ENCODE data around the gene THSD7B.
"Not testable (repeated sequence)": the region's sequence is repeated elsewhere in the genome, so short reads cannot be mapped to it uniquely, and the experiment has no call there.

Gene THSD7B

GRCh38 chr2:136932700-136933099 is 167.4 kb downstream of the THSD7B start:
- DNase-seq (ENCODE audit: low spot score) = peak; percentile 30

DNA sequence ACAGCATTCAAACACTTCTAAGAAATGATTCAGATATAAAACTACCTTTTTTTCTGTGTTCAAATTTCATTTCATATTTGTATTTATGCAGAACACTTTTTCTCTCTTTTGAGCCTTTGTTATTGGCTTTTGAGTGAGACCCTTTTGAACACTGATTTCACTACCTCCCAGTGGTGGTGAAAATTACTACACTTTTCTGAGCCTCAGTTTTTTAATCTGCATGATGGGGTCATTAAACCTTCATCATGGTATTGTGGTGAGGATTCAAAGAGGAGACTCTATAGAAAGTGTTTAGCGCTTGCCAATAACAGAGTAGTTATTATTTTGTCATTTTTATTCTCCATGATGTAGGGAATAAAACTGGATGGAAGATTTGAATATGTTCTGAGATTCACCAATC is 169.8 kb downstream of the THSD7B start:
- no peak for DNase-seq (ENCODE audit: low spot score)

DNA sequence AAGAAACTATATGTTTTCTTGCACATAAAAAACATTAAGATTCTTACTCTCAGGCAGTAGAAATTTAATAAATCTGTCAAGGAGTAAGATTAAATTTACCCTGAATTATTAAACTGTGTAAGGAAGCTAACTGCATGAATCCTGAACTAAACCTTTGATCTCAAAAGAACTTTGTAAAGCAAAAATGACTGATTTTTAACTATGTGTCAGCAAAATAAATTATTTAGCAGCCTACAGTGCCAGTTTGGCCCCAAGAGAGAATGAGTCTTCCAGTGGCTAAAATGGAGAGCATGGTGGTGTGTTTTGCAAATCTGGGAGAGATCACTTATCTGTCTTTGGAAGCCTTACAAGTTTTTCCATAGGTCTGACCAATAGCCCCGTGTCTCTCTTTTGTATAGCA is 190.7 kb downstream of the THSD7B start:
- DNase-seq (ENCODE audit: low spot score) = no peak

- no peak for DNase-seq (ENCODE audit: low spot score)
These were observed 191.7 kb downstream of the THSD7B start for GRCh38 chr2:136957044-136957443.

DNA sequence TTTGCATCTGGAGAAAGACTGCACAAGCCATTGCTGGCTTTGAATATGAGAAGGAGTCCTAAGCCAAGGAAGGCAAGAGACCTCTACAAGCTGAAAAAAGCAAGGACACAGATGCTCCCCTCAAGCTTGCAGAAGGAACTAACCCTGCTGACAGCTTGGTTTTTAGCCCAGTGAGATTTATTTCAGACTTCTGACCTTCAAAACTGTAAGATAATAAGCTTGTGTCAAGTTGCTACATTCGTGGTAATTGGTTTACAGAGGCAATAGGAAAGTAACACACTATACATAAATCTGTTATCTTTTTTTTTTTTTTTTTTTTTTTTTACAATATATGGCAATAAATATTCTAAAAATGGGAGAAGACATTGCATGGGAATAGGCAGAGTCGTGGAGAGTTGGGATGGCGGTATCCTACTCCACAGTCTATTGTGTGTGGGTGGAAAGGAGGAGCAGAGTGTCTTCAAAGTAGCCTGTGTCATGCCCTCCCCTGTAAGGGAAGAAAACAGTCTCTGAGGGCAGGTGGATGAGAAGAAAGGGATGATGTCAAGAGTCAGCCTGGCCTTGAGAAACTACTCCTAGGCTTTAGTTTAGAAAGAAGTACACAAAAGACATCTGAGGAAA is 196.9 kb downstream of the THSD7B start:
- DNase-seq (ENCODE audit: low spot score) = no peak

GRCh38 chr2:136966485-136966884 is 201.1 kb downstream of the THSD7B start:
- no peak for DNase-seq (ENCODE audit: low spot score)

DNA sequence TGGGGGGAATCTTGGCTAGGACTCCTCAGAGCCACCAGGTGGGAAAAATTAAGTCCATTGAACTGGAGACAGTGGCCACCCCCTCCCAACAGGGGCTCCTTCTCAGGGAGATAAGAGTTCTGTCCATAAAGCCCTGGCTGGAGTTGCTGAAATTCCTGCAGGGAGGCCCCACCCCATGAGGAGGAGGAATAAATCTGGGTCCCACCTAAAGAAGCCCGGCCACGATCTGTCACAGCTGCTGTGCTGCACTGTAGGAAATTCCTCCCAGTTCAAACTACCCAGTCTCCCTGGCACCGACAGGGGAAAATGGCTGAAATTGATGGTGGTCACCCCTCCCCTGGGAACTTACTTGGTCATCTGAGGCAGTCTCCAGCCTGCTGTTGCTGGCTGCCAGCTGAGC is 215.0 kb downstream of the THSD7B start:
- DNase-seq (ENCODE audit: low spot score) = no peak

GRCh38 chr2:136981689-136982088 is 216.3 kb downstream of the THSD7B start:
- DNase-seq (ENCODE audit: low spot score) = not testable (repeated sequence)

DNA sequence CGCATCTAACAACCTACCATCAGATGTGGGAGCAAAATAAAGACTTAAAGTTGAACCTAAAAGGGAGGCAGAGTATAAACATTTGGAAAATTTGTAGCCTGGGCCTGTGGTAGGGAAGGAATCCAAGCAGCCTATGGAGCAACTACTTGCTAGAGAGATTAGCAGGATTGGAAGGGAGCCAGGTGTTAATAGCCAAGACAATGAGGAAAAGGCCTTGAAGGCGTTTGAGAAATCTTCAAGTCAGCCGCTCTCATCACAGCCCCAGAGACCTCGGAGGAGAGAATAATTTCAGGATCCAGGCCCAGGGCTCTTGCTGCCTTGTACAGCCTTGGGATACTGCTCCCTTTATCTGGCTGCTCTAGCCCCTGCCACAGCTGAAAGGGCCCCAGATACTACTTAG is 219.7 kb downstream of the THSD7B start:
- no peak for DNase-seq (ENCODE audit: low spot score)

GRCh38 chr2:136986605-136987221 is 221.4 kb downstream of the THSD7B start:
- no peak for DNase-seq (ENCODE audit: low spot score)

- no peak for DNase-seq (ENCODE audit: low spot score)
These were observed 225.0 kb downstream of the THSD7B start for GRCh38 chr2:136990316-136990715.

DNA sequence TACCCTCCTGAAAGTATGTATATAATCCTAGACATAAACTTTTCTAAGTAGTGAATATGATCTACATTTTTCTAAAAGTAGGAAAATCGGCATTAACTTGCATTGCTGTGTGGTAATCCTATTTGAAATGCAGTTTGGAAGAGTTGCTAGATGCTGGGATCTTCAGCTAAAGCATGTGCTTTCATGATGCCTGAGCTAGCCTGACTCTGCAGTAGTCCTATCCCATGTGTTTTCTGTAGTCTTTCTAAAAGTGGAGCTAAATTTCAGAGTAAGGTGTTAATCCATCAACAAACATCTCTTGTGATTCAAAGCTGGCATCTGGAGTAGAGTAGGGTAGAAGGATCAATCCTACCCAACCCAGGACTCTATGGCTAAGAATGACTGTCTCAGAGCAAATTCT is 229.4 kb downstream of the THSD7B start:
- DNase-seq (ENCODE audit: low spot score) = no peak

DNA sequence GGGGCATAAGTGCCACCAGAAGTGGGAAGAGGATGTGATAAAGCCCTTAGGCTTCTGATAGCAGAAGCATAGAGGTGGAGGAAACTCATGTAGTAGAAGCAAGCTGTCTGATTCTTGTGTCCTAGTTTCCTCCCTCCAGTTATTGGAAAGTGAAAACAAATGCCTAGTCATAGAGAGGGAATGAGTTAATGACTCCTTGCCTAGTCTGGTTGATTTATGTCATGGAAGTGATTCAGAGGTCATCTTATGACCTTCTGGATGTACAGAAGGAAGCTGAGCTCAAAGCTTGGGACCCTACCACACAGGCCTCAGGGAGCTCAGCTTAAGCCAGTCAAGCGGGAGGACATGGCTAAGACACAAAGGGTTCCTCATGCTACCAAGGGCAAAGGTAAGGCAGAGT is 232.2 kb downstream of the THSD7B start:
- no peak for DNase-seq (ENCODE audit: low spot score)

- DNase-seq (ENCODE audit: low spot score) = no peak
These were observed 235.5 kb downstream of the THSD7B start for GRCh38 chr2:137000811-137001210.

GRCh38 chr2:137002896-137003295 is 237.6 kb downstream of the THSD7B start:
- no peak for DNase-seq (ENCODE audit: low spot score)

GRCh38 chr2:137005210-137005609 is 239.9 kb downstream of the THSD7B start:
- no peak for DNase-seq (ENCODE audit: low spot score)

DNA sequence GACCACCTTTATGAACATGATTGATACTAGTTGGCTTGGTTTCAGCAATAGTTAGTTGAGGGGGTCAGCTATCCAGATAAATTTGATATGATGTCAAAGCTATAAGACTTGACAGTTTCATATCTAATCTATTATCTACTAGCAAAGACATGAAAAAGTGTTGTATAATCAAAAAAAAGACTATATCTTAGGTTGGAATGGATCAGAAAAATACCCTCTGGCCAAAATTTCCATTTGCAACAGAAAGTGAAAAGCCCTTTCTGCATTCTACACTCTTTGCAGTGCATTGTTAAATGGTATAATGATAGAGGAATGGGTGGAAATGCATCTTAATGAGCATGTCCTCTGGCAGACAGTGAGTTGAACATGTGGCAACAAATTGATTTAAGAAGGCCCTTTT is 242.6 kb downstream of the THSD7B start:
- DNase-seq (ENCODE audit: low spot score) = no peak

DNA sequence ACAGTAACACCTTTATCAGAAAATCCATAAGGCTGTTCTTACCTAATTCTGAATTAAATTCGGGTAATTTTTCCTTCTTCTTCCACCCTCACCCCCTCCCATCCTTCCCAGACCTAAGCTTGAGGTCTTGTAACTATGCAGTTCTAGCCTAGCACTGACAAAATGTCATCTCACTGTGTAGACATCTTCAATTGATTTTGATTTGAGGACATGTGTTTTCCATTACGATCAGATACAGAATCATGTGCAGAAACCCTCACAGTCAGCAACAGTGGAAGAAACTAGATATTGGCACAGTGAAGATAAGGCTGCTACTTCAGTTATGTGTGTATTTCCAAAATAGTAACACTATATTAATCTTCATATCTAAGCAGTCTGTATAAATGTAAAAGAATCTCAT is 244.6 kb downstream of the THSD7B start:
- no peak for DNase-seq (ENCODE audit: low spot score)

DNA sequence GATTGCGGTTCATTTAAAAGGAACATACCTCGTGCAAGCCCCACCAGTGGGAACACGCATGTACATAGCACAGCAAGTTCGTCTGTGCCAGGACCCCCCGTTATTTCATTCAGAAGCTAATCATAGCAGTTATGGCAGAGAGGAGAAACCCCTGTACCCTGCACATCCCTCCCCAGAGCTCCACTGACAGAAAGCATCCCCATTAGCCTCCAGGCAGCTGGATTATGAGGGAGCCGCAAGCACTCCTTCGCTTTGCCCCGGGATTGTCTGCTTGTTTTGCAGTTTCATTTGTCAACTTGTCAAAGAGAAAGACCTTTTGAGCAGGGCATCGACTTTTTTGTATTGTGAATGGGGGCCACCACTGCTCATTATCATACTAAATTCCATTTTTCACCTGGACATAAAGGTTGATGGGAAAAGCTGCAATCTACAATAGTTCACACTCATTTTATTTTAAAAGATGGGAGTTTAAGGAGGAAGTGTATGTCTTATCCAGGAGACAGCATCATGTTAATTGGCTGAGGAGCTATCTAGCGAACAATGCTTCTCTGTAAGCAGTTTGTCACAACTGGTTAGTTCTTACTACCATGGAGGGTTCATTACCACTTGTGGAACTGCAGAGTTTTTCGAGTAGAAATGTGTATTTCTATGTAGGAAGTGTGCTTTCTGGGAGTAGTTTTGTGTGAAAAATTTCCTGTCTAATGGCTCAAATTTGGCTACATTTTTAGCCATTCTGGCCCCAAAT is 255.3 kb downstream of the THSD7B start:
- DNase-seq (ENCODE audit: low spot score) = no peak

DNA sequence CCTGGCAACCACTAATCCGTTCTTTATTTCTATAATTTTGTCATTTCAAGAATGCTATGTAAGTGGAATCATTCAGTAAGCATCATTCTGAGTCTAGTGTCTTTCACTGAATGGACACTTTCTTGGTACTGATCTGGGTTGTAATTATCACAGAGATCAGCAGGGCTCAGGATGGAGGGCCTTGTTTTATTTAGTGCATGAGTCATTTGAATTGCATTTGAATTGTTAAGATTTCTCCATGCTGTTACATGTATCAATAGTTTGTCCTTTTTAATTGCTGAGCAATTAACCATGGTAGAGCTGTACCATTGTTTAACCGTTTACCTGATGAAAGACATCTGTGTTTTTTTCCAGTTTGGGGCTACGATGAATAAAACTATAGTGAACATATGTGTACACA is 256.4 kb downstream of the THSD7B start:
- no peak for DNase-seq (ENCODE audit: low spot score)

DNA sequence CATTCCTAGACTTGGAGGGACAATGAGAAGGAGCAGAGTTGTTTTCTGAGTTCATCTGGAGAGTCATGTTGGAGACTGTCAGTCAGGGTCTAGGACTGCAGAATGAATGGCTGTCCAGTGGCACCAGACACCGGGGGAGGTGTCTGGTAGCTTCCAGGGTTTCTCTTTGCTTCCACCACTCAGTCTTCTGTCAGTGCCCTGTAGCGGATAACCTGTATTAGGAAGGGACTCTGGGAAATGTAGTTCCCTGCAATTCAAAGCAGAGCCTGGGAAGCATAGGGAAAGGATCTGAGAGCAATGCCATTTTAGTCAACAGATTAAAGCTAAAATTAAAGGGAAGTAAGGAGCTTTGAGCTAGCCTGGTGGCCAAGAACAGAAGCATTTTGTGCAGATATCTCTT is 257.9 kb downstream of the THSD7B start:
- DNase-seq (ENCODE audit: low spot score) = no peak

DNA sequence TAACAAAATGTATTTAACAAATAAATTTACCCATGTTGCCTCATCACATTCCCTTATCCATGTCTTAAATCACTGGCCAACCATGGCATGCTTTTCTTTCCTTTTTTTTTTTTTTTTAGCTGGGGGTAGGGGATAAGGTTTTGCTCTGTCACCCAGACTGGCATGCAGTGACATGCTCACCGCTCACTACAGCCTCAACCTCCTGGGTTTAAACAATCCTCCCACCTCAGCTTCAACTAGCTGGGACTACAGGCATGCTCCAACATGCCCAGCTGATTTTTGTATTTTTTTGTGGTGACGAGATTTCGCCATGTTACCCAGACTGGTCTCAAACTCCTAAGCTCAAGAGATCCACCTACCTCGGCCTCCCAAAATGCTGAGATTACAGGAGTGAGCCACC is 266.4 kb downstream of the THSD7B start:
- no peak for DNase-seq (ENCODE audit: low spot score)

DNA sequence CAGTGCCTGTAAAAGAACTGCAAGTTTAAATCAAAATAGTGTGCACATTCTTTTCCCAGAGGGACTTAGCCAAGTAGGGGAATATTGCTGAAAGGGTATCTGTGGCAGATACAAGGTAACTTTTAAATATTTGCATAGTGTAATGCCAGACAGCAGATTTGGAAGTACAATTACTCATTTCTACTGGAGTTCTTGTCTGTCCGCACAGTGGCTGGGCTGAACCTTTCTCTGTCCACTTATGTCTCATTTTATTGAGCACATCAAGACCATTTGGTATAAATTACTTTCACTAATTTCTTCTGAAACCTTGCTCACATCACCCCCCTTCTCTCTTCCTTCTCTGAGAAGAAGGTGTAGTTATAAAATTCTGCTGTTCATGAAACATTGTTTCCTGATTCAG is 271.3 kb downstream of the THSD7B start:
- no peak for DNase-seq (ENCODE audit: low spot score)

Data from HuH-7 (cell line).